HG03378 (cell line): ENCODE measurements around the gene CACNA1I.

Experiments used
- ATAC-seq: cut with Tn5 transposase; IDR thresholded peaks from one replicate; pipeline ENCODE4 v1.9.1; 2021; ENCODE audit warnings: mild to moderate bottlenecking, moderate library complexity; ENCODE audit not compliant: unreplicated experiment

CACNA1I gene

GRCh38 chr22:39664485-39665200, 94.1 kb downstream of the CACNA1I start:
- ATAC-seq = no peak

GRCh38 chr22:39665229-39665628, 94.7 kb downstream of the CACNA1I start:
- no peak for ATAC-seq

GRCh38 chr22:39665661-39666431, 95.3 kb downstream of the CACNA1I start:
- no peak for ATAC-seq

- ATAC-seq = no peak
Observed at GRCh38 chr22:39666495-39666894, 95.9 kb downstream of the CACNA1I start.

- no peak for ATAC-seq
Observed at GRCh38 chr22:39666926-39667325, 96.4 kb downstream of the CACNA1I start.

GRCh38 chr22:39669432-39669831, 98.9 kb downstream of the CACNA1I start:
- no peak for ATAC-seq

GRCh38 chr22:39671936-39672335, 101.4 kb downstream of the CACNA1I start:
- ATAC-seq = no peak

GRCh38 chr22:39674536-39674935, 104.0 kb downstream of the CACNA1I start:
- no peak for ATAC-seq

- no peak for ATAC-seq
Observed at GRCh38 chr22:39675947-39676346, 105.4 kb downstream of the CACNA1I start.

GRCh38 chr22:39677967-39678366, 107.4 kb downstream of the CACNA1I start:
- ATAC-seq = no peak

GRCh38 chr22:39678862-39679490, 108.4 kb downstream of the CACNA1I start:
- ATAC-seq = no peak

- no peak for ATAC-seq
Observed at GRCh38 chr22:39679652-39680051, 109.1 kb downstream of the CACNA1I start.

- no peak for ATAC-seq
Observed at GRCh38 chr22:39680486-39680885, 109.9 kb downstream of the CACNA1I start.

GRCh38 chr22:39681038-39681861, 110.7 kb downstream of the CACNA1I start:
- ATAC-seq = no peak

- ATAC-seq = no peak
Observed at GRCh38 chr22:39682994-39683393, 112.4 kb downstream of the CACNA1I start.

- no peak for ATAC-seq
Observed at GRCh38 chr22:39683639-39684038, 113.1 kb downstream of the CACNA1I start.

GRCh38 chr22:39684702-39685281, 114.2 kb downstream of the CACNA1I start:
- no peak for ATAC-seq

GRCh38 chr22:39685336-39686177, 115.0 kb downstream of the CACNA1I start:
- no peak for ATAC-seq

- ATAC-seq = no peak
Observed at GRCh38 chr22:39686178-39686620, 115.6 kb downstream of the CACNA1I start.
